ENCODE measurements around the gene SSRP1.

SSRP1 gene

GRCh38 chr11:57360991-57361390 is 25.3 kb upstream of the SSRP1 start:
- intact Hi-C loops (cut with DNase I), result no loop called here
- DNase-seq, result no peak

- intact Hi-C loops (cut with DNase I), result no loop called here
- DNase-seq, result no peak
Measured at GRCh38 chr11:57359896-57360690, 24.4 kb upstream of the SSRP1 start.

- DNase-seq, result no peak
- intact Hi-C loops (cut with DNase I), result no loop called here
Measured at GRCh38 chr11:57359396-57359795, 23.7 kb upstream of the SSRP1 start.

GRCh38 chr11:57358991-57359390 is 23.3 kb upstream of the SSRP1 start:
- intact Hi-C loops (cut with DNase I), result no loop called here
- DNase-seq, result peak in 5 of 42 donors; percentile 10 to 42 (median 33)

- intact Hi-C loops (cut with DNase I), result no loop called here
- peak in 6 of 42 donors; percentile 11 to 42 (median 24) for DNase-seq
Measured at GRCh38 chr11:57358543-57358961, 22.9 kb upstream of the SSRP1 start.

- no peak for DNase-seq
- intact Hi-C loops (cut with DNase I), result no loop called here
Measured at GRCh38 chr11:57357856-57358255, 22.2 kb upstream of the SSRP1 start.

GRCh38 chr11:57357310-57357709 is 21.6 kb upstream of the SSRP1 start:
- DNase-seq, result no peak
- intact Hi-C loops (cut with DNase I), result no loop called here

- no peak for DNase-seq
- intact Hi-C loops (cut with DNase I), result no loop called here
Measured at GRCh38 chr11:57356268-57356667, 20.6 kb upstream of the SSRP1 start.

- DNase-seq, result no peak
- intact Hi-C loops (cut with DNase I), result no loop called here
Measured at GRCh38 chr11:57354699-57355098, 19.0 kb upstream of the SSRP1 start.

GRCh38 chr11:57353852-57354251 is 18.2 kb upstream of the SSRP1 start:
- intact Hi-C loops (cut with DNase I), result no loop called here
- no peak for DNase-seq

GRCh38 chr11:57353446-57353845 is 17.8 kb upstream of the SSRP1 start:
- intact Hi-C loops (cut with DNase I), result no loop called here
- no peak for DNase-seq

GRCh38 chr11:57353036-57353435 is 17.3 kb upstream of the SSRP1 start:
- intact Hi-C loops (cut with DNase I), result no loop called here
- DNase-seq, result no peak

GRCh38 chr11:57349491-57350274 is 14.0 kb upstream of the SSRP1 start:
- peak in 41 of 42 donors; percentile 38 to 89 (median 72) for DNase-seq
- intact Hi-C loops (cut with DNase I), result loop anchor here (5.0 kb wide), 1 partner anchor 178 kb away; no protein-coding TSS in a partner anchor

- no peak for DNase-seq
- intact Hi-C loops (cut with DNase I), result loop anchor here (5.0 kb wide), 1 partner anchor 179 kb away; no protein-coding TSS in a partner anchor
Measured at GRCh38 chr11:57348636-57349313, 13.1 kb upstream of the SSRP1 start.

- no peak for DNase-seq
- intact Hi-C loops (cut with DNase I), result loop anchor here (5.0 kb wide), 1 partner anchor 179 kb away; no protein-coding TSS in a partner anchor
Measured at GRCh38 chr11:57348052-57348451, 12.4 kb upstream of the SSRP1 start.

- intact Hi-C loops (cut with DNase I), result loop anchor here (5.0 kb wide), 1 partner anchor 180 kb away; no protein-coding TSS in a partner anchor
- DNase-seq, result no peak
Measured at GRCh38 chr11:57347336-57347735, 11.6 kb upstream of the SSRP1 start.

GRCh38 chr11:57345555-57346211 is 10.0 kb upstream of the SSRP1 start:
- peak; percentile 58 to 92 (median 80) for DNase-seq
- intact Hi-C loops (cut with DNase I), result loop anchor here (5.0 kb wide), 1 partner anchor 182 kb away; no protein-coding TSS in a partner anchor

- no peak for DNase-seq
- intact Hi-C loops (cut with DNase I), result loop anchor here (5.0 kb wide), 1 partner anchor 182 kb away; no protein-coding TSS in a partner anchor
Measured at GRCh38 chr11:57344826-57345225, 9.1 kb upstream of the SSRP1 start.

- no peak for DNase-seq
- intact Hi-C loops (cut with DNase I), result no loop called here
Measured at GRCh38 chr11:57343825-57344224, 8.1 kb upstream of the SSRP1 start.

All from head of caudate nucleus (tissue), 42 donors.